Peyer's patch (tissue), 4 donors: ENCODE data around the gene BRMS1.

ENCODE experiments used
- POLR2A ChIP-seq, 2 donors: fragments of 450-650 bp; IDR thresholded peaks; one replicate each; pipeline ENCODE4 v1.5.1; 2017; ENCODE audit warnings: antibody characterized with exemption in 2 of 2, mild to moderate bottlenecking in 2 of 2, moderate library complexity in 2 of 2
- TF ChIP-seq, protein P1 (sequence below), 6 experiments: fragments of 450-650 bp in 4 of 6; fragments of 200-600 bp in 2 of 6; sonication (generic) in 1 of 6; IDR thresholded peaks; one replicate each; pipeline ENCODE4 v1.5.1; 2017 to 2019; ENCODE audit warnings: antibody characterized with exemption in 6 of 6, mild to moderate bottlenecking in 3 of 6, moderate library complexity in 1 of 6

DNA sequence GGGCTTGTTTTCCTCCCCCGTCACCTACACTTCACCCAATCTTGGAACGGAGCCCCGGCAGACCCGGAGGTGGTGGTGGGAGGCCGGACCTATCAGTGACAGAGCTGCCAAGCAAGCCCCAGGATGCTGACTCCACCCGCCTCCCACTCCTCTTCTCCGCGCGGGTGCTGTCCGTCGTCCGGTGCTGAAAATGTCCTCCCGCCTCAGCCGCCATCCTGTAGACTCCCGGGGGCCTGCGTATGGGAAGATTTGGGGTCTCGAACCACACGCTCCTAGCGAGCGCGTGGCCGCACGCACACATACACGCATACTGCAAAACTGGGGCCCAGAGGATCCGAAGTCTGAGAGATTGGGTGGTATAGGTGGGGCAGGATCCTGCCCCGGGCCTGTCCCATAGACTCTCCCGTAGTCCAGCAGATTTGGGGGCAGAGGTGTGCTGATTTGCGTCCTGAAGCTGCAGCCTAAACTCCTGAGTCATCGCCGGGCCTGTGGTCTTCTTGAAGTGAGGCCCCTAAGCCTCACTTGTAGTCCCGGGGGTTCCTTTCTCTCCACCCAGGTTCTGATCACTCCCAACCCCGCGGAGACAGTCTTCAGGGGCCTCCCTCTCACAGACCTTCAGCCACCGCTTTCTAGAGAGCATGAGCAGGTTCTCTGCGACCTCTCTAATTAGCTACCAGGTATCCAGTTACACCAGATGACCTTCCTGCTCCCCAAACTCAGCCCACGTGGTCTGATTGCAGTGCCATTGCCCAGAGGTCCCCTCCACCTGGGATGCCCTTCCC, 55.2 kb downstream of the BRMS1 start:
- TF ChIP-seq, protein P1, sequence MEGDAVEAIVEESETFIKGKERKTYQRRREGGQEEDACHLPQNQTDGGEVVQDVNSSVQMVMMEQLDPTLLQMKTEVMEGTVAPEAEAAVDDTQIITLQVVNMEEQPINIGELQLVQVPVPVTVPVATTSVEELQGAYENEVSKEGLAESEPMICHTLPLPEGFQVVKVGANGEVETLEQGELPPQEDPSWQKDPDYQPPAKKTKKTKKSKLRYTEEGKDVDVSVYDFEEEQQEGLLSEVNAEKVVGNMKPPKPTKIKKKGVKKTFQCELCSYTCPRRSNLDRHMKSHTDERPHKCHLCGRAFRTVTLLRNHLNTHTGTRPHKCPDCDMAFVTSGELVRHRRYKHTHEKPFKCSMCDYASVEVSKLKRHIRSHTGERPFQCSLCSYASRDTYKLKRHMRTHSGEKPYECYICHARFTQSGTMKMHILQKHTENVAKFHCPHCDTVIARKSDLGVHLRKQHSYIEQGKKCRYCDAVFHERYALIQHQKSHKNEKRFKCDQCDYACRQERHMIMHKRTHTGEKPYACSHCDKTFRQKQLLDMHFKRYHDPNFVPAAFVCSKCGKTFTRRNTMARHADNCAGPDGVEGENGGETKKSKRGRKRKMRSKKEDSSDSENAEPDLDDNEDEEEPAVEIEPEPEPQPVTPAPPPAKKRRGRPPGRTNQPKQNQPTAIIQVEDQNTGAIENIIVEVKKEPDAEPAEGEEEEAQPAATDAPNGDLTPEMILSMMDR (IDR thresholded peaks at IDR 0.05): no peak
- no peak for TF ChIP-seq POLR2A (IDR thresholded peaks at IDR 0.05)
